ENCODE results near the gene ANKRD62. TPM values are rescaled to one million over a fixed set of nuclear protein-coding genes. Genes with fewer than 3 reads are reported as not detected.

Gene ANKRD62
- not detected for total RNA-seq

- DNase-seq (ENCODE audit: low spot score) (no peak), ATAC-seq (no peak)
Observed at GRCh38 chr18:12093520-12094257, at the start of gene ANKRD62. ANKRD62 (plus strand) TSS chr18:12093843; CDS start chr18:12094018, 175 bp downstream.

GRCh38 chr18:12044591-12044990 lies 49.1 kb upstream of the ANKRD62 start:
- DNase-seq (ENCODE audit: low spot score) = no peak
- ATAC-seq = no peak

GRCh38 chr18:12046046-12046750 lies 47.4 kb upstream of the ANKRD62 start:
- no peak for ATAC-seq
- DNase-seq (ENCODE audit: low spot score) = no peak

GRCh38 chr18:12046751-12047335 lies 46.8 kb upstream of the ANKRD62 start:
- DNase-seq (ENCODE audit: low spot score) (no peak), ATAC-seq (no peak)

- no peak for DNase-seq (ENCODE audit: low spot score)
- ATAC-seq = no peak
Observed at GRCh38 chr18:12048010-12048826, 45.4 kb upstream of the ANKRD62 start.

- DNase-seq (ENCODE audit: low spot score) = no peak
- no peak for ATAC-seq
Observed at GRCh38 chr18:12048827-12049175, 44.8 kb upstream of the ANKRD62 start.

GRCh38 chr18:12049978-12050811 lies 43.4 kb upstream of the ANKRD62 start:
- ATAC-seq = no peak
- no peak for DNase-seq (ENCODE audit: low spot score)

GRCh38 chr18:12052866-12053265 lies 40.8 kb upstream of the ANKRD62 start:
- ATAC-seq (no peak), DNase-seq (ENCODE audit: low spot score) (no peak)

- no peak for ATAC-seq
Observed at GRCh38 chr18:12053289-12053688, 40.4 kb upstream of the ANKRD62 start.

GRCh38 chr18:12056034-12056883 lies 37.4 kb upstream of the ANKRD62 start:
- ATAC-seq (no peak), DNase-seq (ENCODE audit: low spot score) (no peak)

More at GRCh38 chr18:12053289-12053688, 40.4 kb upstream of the ANKRD62 start:
- DNase-seq (ENCODE audit: low spot score) = no peak

GRCh38 chr18:12056884-12057402 lies 36.7 kb upstream of the ANKRD62 start:
- DNase-seq (ENCODE audit: low spot score) = no peak

GRCh38 chr18:12057419-12058039 lies 36.1 kb upstream of the ANKRD62 start:
- DNase-seq (ENCODE audit: low spot score) = no peak
- no peak for ATAC-seq

More at GRCh38 chr18:12056884-12057402, 36.7 kb upstream of the ANKRD62 start:
- ATAC-seq = no peak

- ATAC-seq = no peak
- DNase-seq (ENCODE audit: low spot score) = no peak
Observed at GRCh38 chr18:12059334-12060181, 34.1 kb upstream of the ANKRD62 start.

GRCh38 chr18:12060182-12060870 lies 33.3 kb upstream of the ANKRD62 start:
- DNase-seq (ENCODE audit: low spot score) = no peak

GRCh38 chr18:12061685-12062084 lies 32.0 kb upstream of the ANKRD62 start:
- no peak for ATAC-seq
- DNase-seq (ENCODE audit: low spot score) = no peak

More at GRCh38 chr18:12060182-12060870, 33.3 kb upstream of the ANKRD62 start:
- ATAC-seq = no peak

- ATAC-seq (no peak), DNase-seq (ENCODE audit: low spot score) (no peak)
Observed at GRCh38 chr18:12062974-12063373, 30.7 kb upstream of the ANKRD62 start.

Measured in left lobe of liver (tissue), 2 donors.